HepG2 (cell line): ENCODE measurements around the gene TUBG2. TPM values are rescaled to one million over a fixed set of nuclear protein-coding genes. Genes with fewer than 3 reads are reported as not detected.

Source experiments
- ATAC-seq: fragments of 200-7000 bp; cut with Tn5 transposase; 3 replicates; pipeline ENCODE4 v1.9.1; 2020; ENCODE audit warnings: mild to moderate bottlenecking, moderate library complexity
- BruUV-seq: library from RNA; stranded (reverse); fragments of 400-500 nt; replicated peaks from 2 replicates; lab custom pipeline; 2021; lab: Mats Ljungman, UMichigan
- CTCF ChIA-PET: fragments of 300-600 bp; formaldehyde crosslinking; extraction: SDS; loops from one replicate; lab custom pipeline; 2021; ENCODE audit warnings: low total read pairs, inconsistent platforms, low intra/inter-chr PET ratio; lab: Yijun Ruan, JAX
- POLR2A ChIA-PET: fragments of 350-600 bp; sonication (Branson Sonifier 250); formaldehyde crosslinking; loops from one replicate; lab custom pipeline; 2020; ENCODE audit warnings: antibody characterized with exemption, inconsistent platforms; lab: Yijun Ruan, JAX
- DNase-seq: peaks from one replicate; pipeline ENCODE4 v3.0.0-alpha.2; 2015; ENCODE audit warnings: low spot score
- FAIRE-seq: peaks from 3 replicates; lab custom pipeline; 2011; peaks lifted over from hg19 to GRCh38; lab: Jason Lieb, UNC
- H2AFZ ChIP-seq: one replicate; pipeline ENCODE4 v1.6.1; 2011; ENCODE audit warnings: low read length, inconsistent platforms
- H3K27ac ChIP-seq: fragments of 300-600 bp; 3 replicates; pipeline ENCODE4 v1.8.0; 2011; ENCODE audit warnings: mixed run types, mild to moderate bottlenecking, mixed read lengths, low read length, inconsistent platforms; ENCODE audit not compliant: insufficient read depth; ENCODE audit errors: extremely low read length
- H3K27me3 ChIP-seq, 2 experiments: fragments of 200-600 bp in 1 of 2; 2 replicates in 1 of 2; 3 replicates in 1 of 2; pipeline versions ENCODE4 v1.6.0 to v1.8.0; 2011; ENCODE audit warnings: low read length in 2 of 2, mild to moderate bottlenecking in 2 of 2, moderate library complexity in 2 of 2, inconsistent platforms in 1 of 2; ENCODE audit not compliant: insufficient read depth in 2 of 2, control insufficient read depth in 1 of 2
- H3K36me3 ChIP-seq, 2 experiments: fragments of 200-600 bp in 1 of 2; replicated peaks in 1 of 2; 2 replicates in 1 of 2; 3 replicates in 1 of 2; pipeline versions ENCODE4 v1.5.1 to v1.8.0; 2011; ENCODE audit warnings: low read length in 2 of 2, inconsistent platforms in 1 of 2; ENCODE audit not compliant: insufficient read depth in 2 of 2, control insufficient read depth in 1 of 2
- H3K4me1 ChIP-seq: 2 replicates; pipeline ENCODE4 v1.5.1; 2012; ENCODE audit warnings: low read length, inconsistent platforms; ENCODE audit not compliant: insufficient read depth
- H3K4me2 ChIP-seq: 2 replicates; pipeline ENCODE4 v1.6.0; 2011; ENCODE audit warnings: low read depth, low read length, inconsistent platforms
- H3K4me3 ChIP-seq, 3 experiments: fragments of 200-600 bp in 1 of 3; sonication (generic), shearing (Covaris generic) in 1 of 3; replicated peaks in 1 of 3; 2 replicates each; pipeline ENCODE4 v1.5.1; 2011 to 2016; ENCODE audit warnings: low read length in 3 of 3, inconsistent platforms in 2 of 3, low read depth in 2 of 3, mild to moderate bottlenecking in 2 of 3, control low read depth in 1 of 3, mixed read lengths in 1 of 3; ENCODE audit not compliant: insufficient read depth in 1 of 3
- H3K79me2 ChIP-seq: one replicate; pipeline ENCODE4 v1.6.1; 2011; ENCODE audit warnings: low read length, inconsistent platforms; ENCODE audit not compliant: insufficient read depth
- H3K9ac ChIP-seq: 2 replicates; pipeline ENCODE4 v1.6.0; 2011; ENCODE audit warnings: mild to moderate bottlenecking, low read depth, low read length, inconsistent platforms; ENCODE audit not compliant: insufficient read depth
- H3K9me3 ChIP-seq: 2 replicates; pipeline ENCODE4 v1.5.1; 2012; ENCODE audit warnings: mild to moderate bottlenecking, low read length
- H4K20me1 ChIP-seq: 2 replicates; pipeline ENCODE4 v1.6.0; 2011; ENCODE audit warnings: inconsistent platforms, mild to moderate bottlenecking, low read length, moderate library complexity; ENCODE audit not compliant: insufficient read depth
- HDAC1 ChIP-seq: sonication (generic); formaldehyde crosslinking; IDR thresholded peaks from 2 replicates; pipeline ENCODE4 v1.5.1; 2020; ENCODE audit warnings: mild to moderate bottlenecking, missing genetic modification reagents
- HES4 ChIP-seq: sonication (generic); formaldehyde crosslinking; IDR thresholded peaks from 2 replicates; pipeline ENCODE4 v1.9.0; 2021; ENCODE audit warnings: mild to moderate bottlenecking, missing genetic modification reagents, borderline replicate concordance
- KLF6 ChIP-seq: IDR thresholded peaks from 2 replicates; pipeline ENCODE4 v1.8.0; 2016; ENCODE audit warnings: missing biosample characterization, missing genetic modification reagents
- MAFF ChIP-seq: IDR thresholded peaks from 2 replicates; pipeline ENCODE4 v1.6.1; 2011; ENCODE audit warnings: low read depth, low read length, improper control_type of control experiment
- RARA ChIP-seq: IDR thresholded peaks from 2 replicates; pipeline ENCODE4 v1.6.1; 2016; ENCODE audit warnings: missing genetic modification reagents, missing compliant biosample characterization
- ZNF7 ChIP-seq: IDR thresholded peaks from 2 replicates; pipeline ENCODE4 v1.6.1; 2016; ENCODE audit warnings: missing biosample characterization, missing genetic modification reagents
- WGBS: methylation state at CpG from one replicate; pipeline ENCODE4 v1.1.6; 2017; ENCODE audit warnings: low lambda C conversion rate; 5-methylcytosine and 5-hydroxymethylcytosine counted together
- in situ Hi-C: cut with HindIII; loops from 2 replicates; pipeline ENCODE4 v1.10.0; 2017; ENCODE audit warnings: low pct_unique_long_range_greater_than_20kb; ENCODE audit not compliant: extremely low pct_ligation_motif_present
- intact Hi-C: fragments of 100-400 bp; cut with micrococcal nuclease; formaldehyde crosslinking; loops from one replicate; pipeline ENCODE4 v1.10.0; 2022; ENCODE audit not compliant: unreplicated experiment
- polyA plus RNA-seq, 8 experiments: library from polyadenylated mRNA; depleted of rRNA in 3 of 8; stranded (reverse) in 7 of 8; unstranded in 1 of 8; fragments of >200 nt; fragmentation: Illumina TruSeq in 4 of 8; extraction: Trizol in 4 of 8; gene quantifications; 2 replicates each; pipeline versions ENCODE4 v1.2.1 to v1.2.3, GENCODE V29; 2011 to 2016; ENCODE audit warnings: low read depth in 4 of 8, missing spikeins in 1 of 8, mixed read lengths in 1 of 8; ENCODE audit not compliant: insufficient read depth in 1 of 8
- total RNA-seq, 5 experiments: library from RNA; depleted of rRNA; stranded (reverse); fragments of >200 nt; fragmentation: Illumina TruSeq; extraction: Trizol; gene quantifications; 2 replicates each; pipeline ENCODE4 v1.2.3, GENCODE V29; 2016; ENCODE audit warnings: low read depth in 1 of 5
- TF ChIP-seq, protein P1 (sequence below): sonication (generic); formaldehyde crosslinking; IDR thresholded peaks from 2 replicates; pipeline ENCODE4 v1.5.0; 2020; ENCODE audit warnings: mild to moderate bottlenecking, missing genetic modification reagents

The TUBG2 gene
- total and polyA plus RNA-seq, 2 of the 13 experiments (the other 11 are each of a cell fraction or from before 2014, with no cell fraction given), result 16.0 to 42.3 TPM

DNA sequence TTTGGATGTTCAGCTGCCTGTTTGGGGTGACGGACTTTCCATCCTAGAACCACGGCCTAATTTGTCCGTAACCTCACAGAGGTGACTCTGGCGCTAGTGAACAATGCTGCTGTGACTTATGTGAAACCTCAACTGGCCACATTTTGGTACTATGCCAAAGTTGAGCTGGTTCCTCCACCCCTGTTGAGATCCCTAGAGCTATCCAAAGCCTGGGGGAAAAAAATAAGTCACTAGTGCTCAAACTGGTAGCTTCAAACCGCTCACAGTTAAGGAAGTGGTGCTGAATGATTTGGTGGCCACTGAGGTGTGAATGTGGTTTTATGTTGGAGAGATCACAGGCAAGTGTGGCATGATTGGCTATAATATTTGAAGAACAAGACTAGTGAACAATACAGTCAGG, 11.3 kb upstream of the TUBG2 start:
- Histone ChIP-seq H4K20me1 (no peaks in the 10 kb centered on the region), H3K79me2 (no peaks in the 10 kb centered on the region), H3K27me3 (peaks cover 0 to 11% of the 10 kb centered on the region in 2 experiments; a peak in 3 of 5 replicates), H3K36me3 (no peaks in the 10 kb centered on the region), H3K27ac (no peak overlapping the region), H3K9me3 (no peaks in the 10 kb centered on the region), H3K4me2 (no peak overlapping the region), H2AFZ (no peak overlapping the region), H3K4me3 (no peak overlapping the region), H3K4me1 (peaks cover 21% of the 10 kb centered on the region), H3K9ac (no peak overlapping the region)
- in situ Hi-C loops, result no loop called here
- no peak for TF ChIP-seq RARA (CRISPR knock-in tag)
- TF ChIP-seq HES4 (CRISPR knock-in tag), result no peak
- TF ChIP-seq HDAC1 (CRISPR knock-in tag), result no peak
- BruUV-seq, result no TSS peak
- CTCF ChIA-PET, result no interaction called here
- no peak for FAIRE-seq
- DNase-seq, result no peak
- intact Hi-C loops, result no loop called here
- ATAC-seq, result no peak
- POLR2A ChIA-PET, result no interaction called here
- 51% methylated on average over 5 of the region's 5 CpGs for WGBS

DNA sequence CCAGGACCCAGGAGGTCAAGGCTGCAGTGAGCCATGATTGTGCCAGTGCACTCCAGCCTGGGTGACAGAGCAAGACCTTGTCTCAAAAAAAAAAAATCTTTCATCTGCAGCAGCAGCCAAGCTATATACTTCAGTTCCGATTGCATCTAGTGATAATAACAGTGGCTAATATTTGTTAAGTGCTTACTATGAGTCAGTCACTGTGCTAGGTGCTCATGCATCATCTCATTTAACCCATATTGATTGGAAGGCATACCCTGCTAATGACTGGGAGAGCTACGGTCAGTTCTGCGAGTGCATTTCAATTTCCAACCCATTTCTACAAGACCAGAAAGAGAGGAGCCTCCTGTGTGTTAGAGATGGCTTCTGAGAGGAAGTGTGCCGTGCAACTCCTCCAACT, 7.7 kb upstream of the TUBG2 start:
- no peaks in the 10 kb centered on the region for H3K36me3 ChIP-seq
- CTCF ChIA-PET, result no interaction called here
- H3K27ac ChIP-seq, result no peak overlapping the region
- no peaks in the 10 kb centered on the region for H4K20me1 ChIP-seq
- WGBS, result 48% methylated on average over 4 of the region's 4 CpGs
- H3K9ac ChIP-seq, result no peak overlapping the region
- H3K4me3 ChIP-seq, result no peak overlapping the region
- ATAC-seq, result no peak; the same call in 2 of the 3 replicates
- no peaks in the 10 kb centered on the region for H3K79me2 ChIP-seq
- H3K4me2 ChIP-seq, result no peak overlapping the region
- H3K9me3 ChIP-seq, result no peaks in the 10 kb centered on the region
- POLR2A ChIA-PET, result interaction anchor here (0.6 to 0.8 kb wide), 2 partner anchors 11 to 42 kb away, joined by 3 to 5 read pairs; partner anchors contain the start of genes RETREG3 and TUBG1
- no peak overlapping the region for H2AFZ ChIP-seq
- BruUV-seq, result no TSS peak
- H3K4me1 ChIP-seq, result peaks cover 33% of the 10 kb centered on the region
- intact Hi-C loops (no loop called here), in situ Hi-C loops (no loop called here)
- no peak for DNase-seq
- H3K27me3 ChIP-seq, result peaks cover 0 to 9% of the 10 kb centered on the region in 2 experiments; a peak in 3 of 5 replicates
- TF ChIP-seq, protein P1, sequence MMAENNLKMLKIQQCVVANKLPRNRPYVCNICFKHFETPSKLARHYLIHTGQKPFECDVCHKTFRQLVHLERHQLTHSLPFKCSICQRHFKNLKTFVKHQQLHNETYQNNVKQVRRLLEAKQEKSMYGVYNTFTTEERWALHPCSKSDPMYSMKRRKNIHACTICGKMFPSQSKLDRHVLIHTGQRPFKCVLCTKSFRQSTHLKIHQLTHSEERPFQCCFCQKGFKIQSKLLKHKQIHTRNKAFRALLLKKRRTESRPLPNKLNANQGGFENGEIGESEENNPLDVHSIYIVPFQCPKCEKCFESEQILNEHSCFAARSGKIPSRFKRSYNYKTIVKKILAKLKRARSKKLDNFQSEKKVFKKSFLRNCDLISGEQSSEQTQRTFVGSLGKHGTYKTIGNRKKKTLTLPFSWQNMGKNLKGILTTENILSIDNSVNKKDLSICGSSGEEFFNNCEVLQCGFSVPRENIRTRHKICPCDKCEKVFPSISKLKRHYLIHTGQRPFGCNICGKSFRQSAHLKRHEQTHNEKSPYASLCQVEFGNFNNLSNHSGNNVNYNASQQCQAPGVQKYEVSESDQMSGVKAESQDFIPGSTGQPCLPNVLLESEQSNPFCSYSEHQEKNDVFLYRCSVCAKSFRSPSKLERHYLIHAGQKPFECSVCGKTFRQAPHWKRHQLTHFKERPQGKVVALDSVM, result 0 out of 2 replicates have a peak, but pooled peaks have one; percentile 4
- TF ChIP-seq KLF6 (CRISPR knock-in tag) (no peak), MAFF (no peak), ZNF7 (CRISPR knock-in tag) (peak; percentile 86)
- FAIRE-seq, result no peak
